Fibroblast of skin of left biceps (primary cell): ENCODE data around the gene FGFBP1.
"Not testable (repeated sequence)": the region's sequence is repeated elsewhere in the genome, so short reads cannot be mapped to it uniquely, and the experiment has no call there.

Experiments
- DNase-seq, 2 experiments: peaks; one replicate each; pipeline ENCODE4 v3.0.0-alpha.2; 2013; ENCODE audit warnings: low read depth in 2 of 2

The FGFBP1 gene

GRCh38 chr4:15945516-15945915 lies 7.0 kb upstream of the FGFBP1 start:
- DNase-seq, result no peak

DNA sequence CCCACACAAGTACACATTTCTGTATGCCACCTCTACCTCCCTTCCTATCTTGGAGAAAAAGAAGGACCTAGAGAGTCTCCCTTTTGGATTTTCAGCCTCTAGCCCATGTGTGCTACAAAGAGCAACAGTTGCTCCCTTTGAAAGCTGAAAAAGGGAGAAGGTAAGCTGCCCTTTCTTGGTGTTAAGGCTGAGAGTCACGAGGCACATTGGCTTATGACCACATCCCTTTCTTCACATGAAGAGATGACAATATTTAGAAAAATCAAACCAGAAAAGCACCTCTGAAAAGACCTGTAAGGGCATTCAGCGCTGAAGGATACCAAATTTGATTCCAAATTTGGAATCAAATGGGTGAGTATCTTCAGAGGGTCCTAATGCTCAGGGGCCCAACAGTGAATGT lies 6.4 kb upstream of the FGFBP1 start:
- no peak for DNase-seq

DNA sequence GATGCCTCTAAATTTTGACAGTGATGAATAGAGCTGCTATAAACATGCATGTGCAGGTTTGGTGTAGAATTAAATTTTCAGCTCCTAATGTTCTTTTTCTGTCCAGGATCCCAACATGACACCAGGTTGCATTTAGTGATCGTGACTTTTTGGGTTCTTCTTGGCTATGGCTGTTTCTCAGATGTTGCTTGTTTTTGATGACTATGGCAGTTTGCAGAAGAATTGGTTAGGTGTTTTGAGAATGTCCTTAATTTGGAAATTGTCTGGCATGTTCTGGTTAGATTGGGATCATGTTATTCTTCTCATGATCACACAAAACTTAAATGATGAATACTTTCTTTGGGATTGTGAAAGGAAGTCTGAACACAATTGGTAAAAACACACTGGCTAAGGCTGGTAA lies 3.7 kb upstream of the FGFBP1 start:
- no peak for DNase-seq

DNA sequence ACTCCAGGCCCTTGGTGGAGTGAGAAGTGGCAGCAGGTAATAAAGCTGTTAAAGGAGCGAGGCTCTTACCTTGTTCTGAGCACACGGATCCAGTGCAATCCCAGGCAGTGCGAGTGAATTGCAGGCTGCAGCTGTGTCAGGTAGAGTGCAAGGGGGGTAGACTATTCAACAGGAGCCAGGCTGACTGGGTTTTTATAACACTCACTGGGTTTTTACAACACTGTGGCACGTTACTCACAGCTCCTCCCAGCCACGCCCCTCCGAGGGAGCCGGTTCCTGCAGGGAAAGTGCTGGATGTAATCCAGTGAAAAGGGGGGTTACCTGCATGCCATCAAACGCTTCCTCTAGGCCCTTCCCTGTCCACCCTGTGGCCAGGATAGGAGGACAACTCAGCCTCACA lies 358 bp downstream of the FGFBP1 start:
- no peak for DNase-seq

GRCh38 chr4:15936495-15936894 lies 2.0 kb downstream of the FGFBP1 start:
- no peak for DNase-seq

- DNase-seq, result no peak
Measured at GRCh38 chr4:15935504-15936402, 2.8 kb downstream of the FGFBP1 start.

DNA sequence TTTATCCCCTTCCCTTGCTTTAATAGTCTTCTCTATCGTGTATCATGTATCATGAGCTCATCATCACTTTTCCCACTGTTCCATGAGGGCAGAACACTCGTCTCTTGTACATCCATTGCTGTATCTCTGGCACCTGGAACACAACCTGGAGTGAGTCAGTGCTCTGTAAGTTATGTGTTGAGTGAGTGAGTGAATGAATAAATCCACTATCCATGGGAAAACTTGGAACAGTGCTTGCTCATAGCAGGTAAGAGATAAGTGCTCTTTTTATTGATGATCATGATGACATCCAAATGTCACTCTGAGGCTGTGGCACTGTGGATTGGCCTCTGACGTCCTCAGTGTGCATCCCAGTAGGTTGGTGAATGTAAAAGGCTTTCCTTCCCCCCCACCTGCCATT lies 4.3 kb downstream of the FGFBP1 start:
- no peak for DNase-seq

DNA sequence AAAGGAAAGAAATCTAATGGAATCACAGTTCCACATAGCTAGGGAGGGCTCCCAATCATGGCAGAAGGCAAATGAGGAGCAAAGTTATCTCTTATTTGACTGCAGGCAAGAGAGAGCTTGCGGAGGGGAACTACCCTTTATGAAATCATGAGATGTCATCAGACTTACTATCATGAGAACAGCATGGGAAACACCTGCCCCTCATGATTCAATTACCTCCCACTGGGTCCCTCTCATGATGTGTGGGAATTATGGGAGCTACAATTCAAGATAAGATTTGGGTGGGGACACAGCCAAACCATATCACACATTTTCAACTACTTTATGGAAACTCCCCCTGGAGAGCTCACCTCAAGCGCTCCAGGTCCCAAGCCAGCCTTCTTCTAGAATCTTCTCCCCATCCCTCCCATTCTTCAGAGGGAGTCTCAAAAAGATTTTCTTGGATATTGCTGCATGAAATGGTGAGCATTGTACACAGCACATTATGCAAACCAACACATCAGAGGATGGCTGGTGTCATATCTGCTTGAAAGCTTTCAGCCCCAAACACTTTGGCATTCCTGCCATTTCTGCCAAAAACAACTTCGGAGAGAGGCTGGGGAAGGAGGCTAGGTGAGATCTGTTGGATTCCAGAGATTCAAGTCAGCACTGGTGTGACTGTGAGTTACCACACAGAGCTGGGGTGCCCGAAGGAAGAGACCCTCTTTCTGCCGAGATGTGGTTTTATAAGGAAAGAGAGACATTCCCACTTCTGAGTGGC lies 6.9 kb downstream of the FGFBP1 start:
- DNase-seq, result no peak

GRCh38 chr4:15930314-15930713 lies 8.2 kb downstream of the FGFBP1 start:
- no peak for DNase-seq

GRCh38 chr4:15929540-15929939 lies 9.0 kb downstream of the FGFBP1 start:
- DNase-seq, result no peak

- no peak for DNase-seq
Measured at GRCh38 chr4:15928883-15929282, 9.7 kb downstream of the FGFBP1 start.

DNA sequence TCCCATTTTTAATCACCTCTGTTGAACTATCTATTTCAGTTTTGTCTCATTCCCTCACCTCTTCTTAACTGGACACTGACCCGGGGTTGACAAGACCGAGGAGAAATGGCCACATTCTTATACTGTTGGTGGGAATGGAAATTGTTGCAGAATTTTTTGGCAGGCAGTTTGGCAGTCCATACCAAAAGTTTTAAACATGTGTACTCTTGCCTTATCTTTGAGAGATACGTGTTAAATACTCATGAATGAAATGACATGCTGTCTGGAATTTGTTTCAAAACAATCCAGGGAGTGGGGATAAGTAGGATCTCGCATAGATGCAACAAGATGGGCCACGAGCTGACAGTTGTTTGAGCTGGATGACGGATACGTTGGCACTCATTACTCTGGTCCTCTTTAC lies 12.1 kb downstream of the FGFBP1 start:
- DNase-seq, result peak in 1 of 2 experiments; percentile 3

GRCh38 chr4:15925830-15926229 lies 12.7 kb downstream of the FGFBP1 start:
- no peak for DNase-seq

GRCh38 chr4:15921592-15921932 lies 17.0 kb downstream of the FGFBP1 start:
- DNase-seq, result no peak

GRCh38 chr4:15920723-15921591 lies 17.6 kb downstream of the FGFBP1 start:
- peak; percentile 95 to 96 for DNase-seq

- DNase-seq, result no peak
Measured at GRCh38 chr4:15918484-15919129, 19.9 kb downstream of the FGFBP1 start.

DNA sequence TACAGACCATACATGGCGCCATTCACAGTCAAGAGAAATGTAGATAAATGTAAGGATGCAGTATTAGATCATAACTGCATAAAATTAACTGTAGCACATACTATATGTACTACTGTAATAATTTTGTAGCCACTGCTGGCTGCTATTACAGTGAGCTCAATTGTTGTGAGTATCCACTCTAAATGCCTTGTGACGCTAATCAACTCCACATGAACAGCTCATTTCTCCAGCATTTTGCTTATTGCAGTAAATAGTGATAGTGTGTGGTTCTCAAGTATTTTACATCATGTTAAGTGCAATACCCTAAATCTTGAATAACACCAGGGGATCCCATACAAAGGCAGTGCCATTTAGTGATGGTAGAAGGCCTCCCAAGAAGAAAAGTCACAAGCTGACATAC lies 21.2 kb downstream of the FGFBP1 start:
- DNase-seq, result peak; percentile 60

DNA sequence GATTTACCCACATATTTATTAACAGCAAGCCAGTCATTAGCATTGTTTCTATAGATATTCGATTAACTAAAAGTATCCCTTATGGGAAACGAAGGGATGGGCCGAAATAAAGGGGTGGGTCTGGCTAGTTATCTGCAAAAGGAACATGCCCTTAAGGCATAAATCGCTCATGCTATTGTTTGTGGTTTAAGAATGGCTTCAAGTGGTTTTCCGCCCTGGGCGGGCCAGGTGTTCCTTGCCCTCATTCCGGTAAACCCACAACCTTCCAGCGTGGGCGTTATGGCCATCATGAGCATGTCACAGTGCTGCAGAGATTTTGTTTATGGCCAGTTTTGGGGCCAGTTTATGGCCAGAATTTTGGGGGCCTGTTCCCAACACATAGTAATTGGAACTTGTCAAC lies 22.2 kb downstream of the FGFBP1 start:
- DNase-seq, result not testable (repeated sequence)

- DNase-seq, result no peak
Measured at GRCh38 chr4:15914736-15915135, 23.8 kb downstream of the FGFBP1 start.

DNA sequence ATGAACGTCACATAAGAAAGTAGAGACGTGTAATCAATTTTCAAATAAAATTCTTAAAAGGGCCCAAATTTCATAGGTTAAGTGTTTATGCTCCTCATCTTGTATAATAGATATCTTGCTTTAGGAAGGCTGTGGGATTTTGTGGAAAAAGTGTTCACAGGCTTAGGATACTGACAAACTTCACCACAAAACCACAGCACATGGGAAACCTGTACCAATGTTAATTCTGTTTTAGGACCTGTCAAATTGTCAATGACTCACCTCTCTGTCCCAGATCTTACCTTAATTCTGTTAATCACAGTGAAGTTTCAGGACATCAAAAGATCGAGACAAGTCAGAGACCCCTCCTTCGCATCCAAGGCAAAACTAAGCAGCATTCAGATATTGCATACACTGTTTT lies 24.2 kb downstream of the FGFBP1 start:
- DNase-seq, result no peak

DNA sequence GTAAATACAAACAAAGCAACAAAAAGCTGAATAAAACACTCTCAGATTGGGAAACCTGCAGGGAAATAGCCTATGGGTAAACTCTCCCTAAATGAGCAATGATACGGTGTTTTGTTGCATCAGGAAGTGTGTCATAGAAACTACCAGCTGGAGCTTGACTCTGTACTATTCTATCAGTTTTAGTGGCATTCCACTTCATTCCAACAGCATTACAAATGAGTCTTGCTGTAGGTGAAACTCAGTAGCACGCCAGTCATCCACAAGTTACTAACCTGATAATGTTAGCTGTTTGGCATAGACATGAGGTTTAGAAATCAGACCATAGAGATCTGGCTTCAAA lies 24.9 kb downstream of the FGFBP1 start:
- peak; percentile 71 to 77 for DNase-seq
